Measurements from ENCODE around the gene RAB7B. TPM values are rescaled to one million over a fixed set of nuclear protein-coding genes. Genes with fewer than 3 reads are reported as not detected.
"Not testable (repeated sequence)": the region's sequence is repeated elsewhere in the genome, so short reads cannot be mapped to it uniquely, and the experiment has no call there.

The RAB7B gene, protein sequence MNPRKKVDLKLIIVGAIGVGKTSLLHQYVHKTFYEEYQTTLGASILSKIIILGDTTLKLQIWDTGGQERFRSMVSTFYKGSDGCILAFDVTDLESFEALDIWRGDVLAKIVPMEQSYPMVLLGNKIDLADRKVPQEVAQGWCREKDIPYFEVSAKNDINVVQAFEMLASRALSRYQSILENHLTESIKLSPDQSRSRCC
- total RNA-seq: 0.13 TPM in 1 of 2 replicates, not detected in the other
- long read RNA-seq: 0 reads

DNA sequence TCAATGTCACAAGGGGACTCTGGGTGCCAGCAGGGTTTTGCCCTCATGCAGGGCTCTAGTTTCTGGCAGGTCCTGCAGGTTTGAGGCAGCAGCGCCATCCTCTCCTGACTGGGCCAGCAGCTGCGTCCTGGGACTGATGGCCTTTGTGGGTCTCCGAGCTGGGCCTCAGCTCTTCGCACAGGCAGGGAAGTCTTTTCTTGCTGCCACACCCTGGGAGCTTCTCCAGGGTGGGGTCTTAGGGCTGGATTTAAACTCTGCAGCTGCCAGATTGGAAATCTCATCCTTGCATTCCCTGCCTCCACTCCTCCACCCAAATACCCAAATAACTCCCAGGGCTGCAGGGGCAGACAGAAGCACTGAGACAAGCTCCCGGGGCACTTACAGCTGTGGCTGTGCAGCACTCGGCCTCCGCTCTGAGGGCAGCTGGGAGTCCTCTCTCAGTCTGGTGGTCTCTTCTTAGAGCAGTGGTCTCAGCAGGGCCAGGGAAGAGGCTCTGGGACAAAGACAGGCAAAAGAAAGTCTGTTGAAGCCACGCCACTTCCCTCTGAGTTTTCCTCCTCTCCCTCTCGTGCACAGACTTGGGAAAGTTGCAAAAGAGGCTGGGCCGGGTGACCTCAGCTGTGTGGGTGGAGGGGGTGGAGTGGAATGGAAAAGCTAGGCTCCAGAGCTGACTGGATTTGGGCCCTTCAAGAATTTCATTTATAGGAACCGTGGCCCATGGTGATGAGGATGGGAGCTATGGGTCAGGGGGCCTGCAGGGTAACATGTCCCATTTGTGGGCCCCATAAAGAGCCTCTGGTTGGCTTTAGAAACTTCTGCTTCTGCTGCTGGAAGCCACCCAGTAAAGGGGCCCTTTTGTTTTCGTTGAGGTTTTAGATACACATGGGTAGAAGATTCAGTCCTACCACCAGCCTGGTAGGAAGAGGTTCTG, at the start of gene RAB7B:
RAB7B (minus strand) TSS at position 525 of the 931 bp plus-strand sequence. CDS start 9,260 bp downstream, outside the sequence.
- Mint-ChIP-seq H3K9me3 (ENCODE audit: low read depth) (peaks cover 4% of the 10 kb centered on the region), H3K4me3 (ENCODE audit: low read depth) (no peak within 1 kb of the TSS), H3K36me3 (ENCODE audit: insufficient read depth) (no peaks in the 10 kb centered on the region), H3K27me3 (peaks cover 21% of the 10 kb centered on the region), H3K4me1 (ENCODE audit: low read depth) (peaks cover 4% of the 10 kb centered on the region), H3K27ac (peak within 1 kb of the TSS; percentile 21)
- TF ChIP-seq, protein P1, sequence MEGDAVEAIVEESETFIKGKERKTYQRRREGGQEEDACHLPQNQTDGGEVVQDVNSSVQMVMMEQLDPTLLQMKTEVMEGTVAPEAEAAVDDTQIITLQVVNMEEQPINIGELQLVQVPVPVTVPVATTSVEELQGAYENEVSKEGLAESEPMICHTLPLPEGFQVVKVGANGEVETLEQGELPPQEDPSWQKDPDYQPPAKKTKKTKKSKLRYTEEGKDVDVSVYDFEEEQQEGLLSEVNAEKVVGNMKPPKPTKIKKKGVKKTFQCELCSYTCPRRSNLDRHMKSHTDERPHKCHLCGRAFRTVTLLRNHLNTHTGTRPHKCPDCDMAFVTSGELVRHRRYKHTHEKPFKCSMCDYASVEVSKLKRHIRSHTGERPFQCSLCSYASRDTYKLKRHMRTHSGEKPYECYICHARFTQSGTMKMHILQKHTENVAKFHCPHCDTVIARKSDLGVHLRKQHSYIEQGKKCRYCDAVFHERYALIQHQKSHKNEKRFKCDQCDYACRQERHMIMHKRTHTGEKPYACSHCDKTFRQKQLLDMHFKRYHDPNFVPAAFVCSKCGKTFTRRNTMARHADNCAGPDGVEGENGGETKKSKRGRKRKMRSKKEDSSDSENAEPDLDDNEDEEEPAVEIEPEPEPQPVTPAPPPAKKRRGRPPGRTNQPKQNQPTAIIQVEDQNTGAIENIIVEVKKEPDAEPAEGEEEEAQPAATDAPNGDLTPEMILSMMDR (IDR thresholded peaks at IDR 0.05; ENCODE audit: unreplicated experiment): no peak
- DNase-seq (ENCODE audit: low spot score, unreplicated experiment): no peak

DNA sequence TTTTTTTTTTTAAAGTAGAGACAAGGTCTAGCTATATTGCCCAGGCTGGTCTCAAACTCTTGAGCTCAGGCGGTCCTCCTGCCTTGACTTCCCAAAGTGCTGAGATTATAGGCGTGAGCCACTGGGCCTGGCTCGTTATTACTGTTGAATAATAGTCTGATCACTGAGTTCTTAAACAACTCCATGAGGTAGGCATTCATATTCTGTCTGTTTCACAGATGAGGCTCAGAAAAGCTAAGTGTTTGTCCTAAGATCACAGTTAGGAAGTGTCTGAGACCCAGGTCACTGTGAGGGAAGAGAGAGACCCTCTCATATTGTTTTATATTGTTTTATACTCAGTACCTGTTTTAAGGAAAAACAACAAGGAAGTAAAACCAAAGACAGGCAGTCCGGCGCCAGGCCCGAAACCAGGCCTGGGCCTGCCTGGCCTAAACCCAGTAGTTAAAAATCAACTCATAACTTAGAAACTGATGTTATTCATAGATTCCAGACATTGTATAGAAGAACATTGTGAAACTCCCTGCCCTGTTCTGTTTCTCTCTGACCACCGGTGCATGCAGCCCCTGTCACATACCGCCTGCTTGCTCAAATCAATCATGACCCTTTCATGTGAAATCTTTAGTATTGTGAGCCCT, 49.2 kb upstream of the RAB7B start:
- peaks cover 20% of the 10 kb centered on the region for H3K4me1 Mint-ChIP-seq (ENCODE audit: low read depth)
- H3K4me3 Mint-ChIP-seq (ENCODE audit: low read depth); H3K36me3 Mint-ChIP-seq (ENCODE audit: insufficient read depth); H3K27ac Mint-ChIP-seq; DNase-seq (ENCODE audit: low spot score, unreplicated experiment); H3K27me3 Mint-ChIP-seq; H3K9me3 Mint-ChIP-seq (ENCODE audit: low read depth): not testable (repeated sequence)

DNA sequence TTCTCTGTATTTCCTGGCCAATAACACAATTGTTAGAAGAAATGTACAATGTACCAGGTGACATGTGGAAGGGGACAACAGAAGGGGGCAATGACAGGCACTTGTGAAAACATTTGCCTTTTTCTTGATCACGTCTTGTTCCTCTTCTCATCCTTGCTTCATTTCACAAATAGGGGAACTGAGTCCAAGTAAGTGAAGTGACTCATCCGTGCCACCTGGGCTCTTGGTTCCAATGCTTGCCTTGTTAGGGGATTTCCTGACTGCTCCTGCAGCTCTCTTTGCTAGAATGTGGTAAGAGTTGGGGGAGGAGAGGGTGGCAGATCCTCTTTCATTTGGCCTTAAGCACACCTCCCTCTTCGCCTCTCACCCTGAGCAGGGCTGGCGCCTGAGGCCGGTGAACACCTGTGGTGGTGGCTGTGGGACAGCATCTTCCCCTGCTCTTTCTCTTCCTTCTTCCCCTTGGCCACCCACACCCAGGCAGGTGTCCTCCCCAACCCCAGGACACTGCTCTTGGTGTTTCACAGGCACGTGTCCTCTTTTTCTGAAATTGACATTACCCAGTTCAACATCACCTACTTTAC, 47.5 kb upstream of the RAB7B start:
- Mint-ChIP-seq H3K4me1 (ENCODE audit: low read depth) (peaks cover 15% of the 10 kb centered on the region), H3K9me3 (ENCODE audit: low read depth) (peaks cover 4% of the 10 kb centered on the region), H3K4me3 (ENCODE audit: low read depth) (no peak overlapping the region), H3K27me3 (peaks cover 5% of the 10 kb centered on the region), H3K36me3 (ENCODE audit: insufficient read depth) (no peaks in the 10 kb centered on the region), H3K27ac (no peak overlapping the region)
- DNase-seq (ENCODE audit: low spot score, unreplicated experiment): no peak
- TF ChIP-seq, protein P1 (IDR thresholded peaks at IDR 0.05; ENCODE audit: unreplicated experiment): no peak

DNA sequence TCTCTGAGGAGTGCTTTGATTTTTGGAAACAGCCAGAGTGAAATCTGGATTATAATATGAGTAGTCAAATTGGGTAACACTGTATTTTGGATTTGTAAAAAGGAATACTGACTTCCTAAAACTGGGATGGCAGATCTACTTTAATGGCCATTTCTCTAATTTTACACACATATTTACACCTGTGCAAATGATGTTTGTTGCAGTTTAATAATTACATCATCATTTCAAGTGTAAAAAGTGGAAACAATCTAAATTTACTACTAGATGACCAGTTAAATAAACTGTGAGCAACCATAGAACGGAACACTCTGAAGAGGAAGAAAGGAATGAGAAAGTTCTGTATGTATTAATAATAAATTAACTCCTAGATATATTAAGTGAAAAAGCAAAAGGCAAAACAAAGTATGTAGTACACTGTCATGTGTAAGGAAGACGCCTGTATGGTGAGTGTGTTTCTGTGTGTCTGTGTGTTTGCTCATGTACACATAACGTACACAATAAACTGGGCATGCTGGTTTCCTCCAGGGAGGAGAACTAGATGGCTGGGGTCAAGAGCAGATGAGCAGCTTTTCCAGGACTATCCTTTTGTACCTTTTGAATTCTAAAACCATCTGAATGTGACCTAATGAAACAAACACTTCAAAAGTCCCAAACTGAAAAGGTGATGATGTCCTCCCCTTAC, 46.9 kb upstream of the RAB7B start:
- TF ChIP-seq, protein P1 (IDR thresholded peaks at IDR 0.05; ENCODE audit: unreplicated experiment): no peak
- no peak for DNase-seq (ENCODE audit: low spot score, unreplicated experiment)
- Mint-ChIP-seq H3K27ac (no peak overlapping the region), H3K9me3 (ENCODE audit: low read depth) (peaks cover 4% of the 10 kb centered on the region), H3K27me3 (peaks cover 5% of the 10 kb centered on the region), H3K4me1 (ENCODE audit: low read depth) (peaks cover 8% of the 10 kb centered on the region), H3K36me3 (ENCODE audit: insufficient read depth) (no peaks in the 10 kb centered on the region), H3K4me3 (ENCODE audit: low read depth) (no peak overlapping the region)

DNA sequence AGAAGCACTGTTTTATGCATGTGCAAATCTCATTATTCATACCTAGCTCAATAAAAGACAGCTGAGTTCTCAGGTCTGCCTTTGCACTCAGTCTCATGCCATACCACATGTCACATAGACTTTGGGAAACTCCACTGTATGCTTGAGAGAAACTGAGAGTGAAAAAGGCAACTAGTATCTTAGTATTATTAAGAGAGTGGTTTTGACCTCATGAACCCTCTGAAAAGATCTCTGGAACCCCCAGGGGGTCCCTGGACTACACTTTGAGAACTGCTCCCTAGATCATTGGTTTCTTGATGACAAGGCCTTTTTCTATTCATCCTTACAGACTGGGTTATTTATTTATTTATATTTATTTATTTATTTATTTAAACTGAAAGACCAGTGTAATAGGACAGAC, 46.1 kb upstream of the RAB7B start:
- no peak overlapping the region for H3K4me3 Mint-ChIP-seq (ENCODE audit: low read depth)
- TF ChIP-seq, protein P1 (IDR thresholded peaks at IDR 0.05; ENCODE audit: unreplicated experiment): no peak
- peaks cover 7% of the 10 kb centered on the region for H3K4me1 Mint-ChIP-seq (ENCODE audit: low read depth)
- no peaks in the 10 kb centered on the region for H3K36me3 Mint-ChIP-seq (ENCODE audit: insufficient read depth)
- H3K27me3 Mint-ChIP-seq: peaks cover 5% of the 10 kb centered on the region
- peaks cover 4% of the 10 kb centered on the region for H3K9me3 Mint-ChIP-seq (ENCODE audit: low read depth)
- no peak overlapping the region for H3K27ac Mint-ChIP-seq
- DNase-seq (ENCODE audit: low spot score, unreplicated experiment): no peak

Data from progenitor cell of endocrine pancreas (in vitro differentiated cells).